ENCODE measurements around the gene GSDMA.

Gene GSDMA

DNA sequence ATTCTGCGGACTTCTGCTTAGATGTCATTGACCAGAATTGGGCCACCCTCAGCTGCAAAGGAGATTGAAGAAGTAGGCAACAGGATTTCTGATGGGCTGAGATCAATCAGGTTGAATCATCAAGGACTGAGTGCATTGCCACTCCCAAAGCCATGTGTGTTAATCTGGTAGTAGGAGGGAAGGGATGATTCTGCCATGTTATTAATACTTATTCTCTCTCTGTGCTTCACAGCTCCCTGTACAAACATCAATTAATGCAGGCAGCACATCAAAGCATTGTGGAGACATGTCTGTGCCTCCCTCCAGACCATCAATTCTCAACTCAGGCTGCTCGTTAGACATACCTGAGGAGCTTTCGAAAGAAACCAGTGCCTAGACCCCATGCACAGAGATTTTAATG lies 23.7 kb upstream of the GSDMA start:
- no peak overlapping the region for H3K4me3 ChIP-seq (ENCODE audit: low read depth, low read length)
- H3K27ac ChIP-seq (ENCODE audit: extremely low read depth, low read depth, low read length), result no peak overlapping the region
- peaks cover 5% of the 10 kb centered on the region; the same call in 1 of the 2 replicates for H3K4me1 ChIP-seq (ENCODE audit: control insufficient read depth, insufficient read depth, low read length)
- TF ChIP-seq MYNN (tag by site-specific recombination; IDR thresholded peaks at IDR 0.05; ENCODE audit: borderline replicate concordance), result no peak
- TF ChIP-seq ZNF335 (tag by site-specific recombination; conservative IDR thresholded peaks at IDR 0.05), result peak; percentile 17; the same call in 1 of the 2 replicates
- ChIA-PET POLR2A (interaction anchor here (0.5 to 1.2 kb wide), 3 partner anchors 10 to 209 kb away, joined by 3 to 4 read pairs (median 3); no protein-coding TSS in a partner anchor), CTCF (interaction anchor here (0.6 to 3.8 kb wide), 15 partner anchors 9 to 266 kb away, joined by 3 to 35 read pairs (median 5); partner anchors contain the start of genes MIEN1 and PSMD3)
- H3K36me3 ChIP-seq (ENCODE audit: control insufficient read depth in 2 of 2, insufficient read depth in 1 of 2, low read length in 2 of 2), result no peaks in the 10 kb centered on the region
- H3K9me3 ChIP-seq (ENCODE audit: control insufficient read depth, insufficient read depth, low read depth, low read length), result no peaks in the 10 kb centered on the region

DNA sequence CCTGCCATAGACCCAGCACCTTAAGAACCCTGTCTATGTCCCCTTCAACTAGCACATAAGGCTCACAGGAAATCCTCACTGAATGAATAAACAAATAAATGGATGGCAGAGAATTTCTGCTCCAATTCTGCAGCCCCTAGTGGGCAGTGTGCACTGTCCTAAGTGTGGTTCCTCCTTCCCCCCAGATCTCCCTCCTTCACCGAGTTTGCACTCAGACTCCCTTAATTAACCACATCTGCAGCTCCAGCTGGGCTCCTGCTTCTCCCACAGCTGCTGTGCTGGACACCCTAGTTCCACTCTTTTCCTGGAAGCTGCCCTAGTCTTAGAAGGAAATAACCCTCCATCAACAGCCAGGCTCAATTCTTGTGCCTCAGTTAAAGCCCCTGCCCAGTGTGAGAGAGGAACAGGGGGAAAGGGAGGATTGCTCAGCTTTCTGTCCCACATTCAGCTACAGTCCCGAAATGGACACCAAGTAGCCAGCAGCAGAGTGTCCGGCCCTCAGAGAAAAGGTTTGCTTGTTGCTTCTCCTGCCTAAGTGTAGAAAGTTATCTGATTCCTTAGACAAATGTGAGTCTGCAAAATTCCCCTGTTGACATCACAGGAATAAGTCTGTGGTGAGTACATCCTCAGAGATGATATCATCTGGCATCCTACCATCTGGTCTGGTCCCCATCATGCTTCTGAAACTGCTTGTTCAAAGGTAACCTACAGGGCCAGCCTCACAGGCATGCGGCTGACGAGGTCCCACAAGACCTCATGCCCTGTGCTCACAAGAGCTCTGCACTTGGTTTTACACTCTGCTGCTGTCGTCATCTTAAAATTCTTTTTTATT lies 23.0 kb upstream of the GSDMA start:
- Histone ChIP-seq H3K4me1 (ENCODE audit: control insufficient read depth, insufficient read depth, low read length) (peaks cover 5% of the 10 kb centered on the region; the same call in 1 of the 2 replicates), H3K9me3 (ENCODE audit: control insufficient read depth, insufficient read depth, low read depth, low read length) (no peaks in the 10 kb centered on the region), H3K4me3 (ENCODE audit: low read depth, low read length) (no peak overlapping the region), H3K27ac (ENCODE audit: extremely low read depth, low read depth, low read length) (no peak overlapping the region), H3K36me3 (ENCODE audit: control insufficient read depth in 2 of 2, insufficient read depth in 1 of 2, low read length in 2 of 2) (no peaks in the 10 kb centered on the region)
- ChIA-PET POLR2A (interaction anchor here (0.5 to 1.2 kb wide), 2 partner anchors 11 to 210 kb away, joined by 3 to 4 read pairs; no protein-coding TSS in a partner anchor), CTCF (interaction anchor here (0.6 to 3.8 kb wide), 18 partner anchors 8 to 318 kb away, joined by 3 to 35 read pairs (median 4); partner anchors contain the start of genes MIEN1 and PSMD3)
- no peak for TF ChIP-seq ZFP3 (tag by site-specific recombination; IDR thresholded peaks at IDR 0.05; ENCODE audit: low read depth)
- 0 out of 2 replicates have a peak, but pooled peaks have one; percentile 26 for TF ChIP-seq OSR2 (tag by site-specific recombination; IDR thresholded peaks at IDR 0.05)
- TF ChIP-seq, protein P1, sequence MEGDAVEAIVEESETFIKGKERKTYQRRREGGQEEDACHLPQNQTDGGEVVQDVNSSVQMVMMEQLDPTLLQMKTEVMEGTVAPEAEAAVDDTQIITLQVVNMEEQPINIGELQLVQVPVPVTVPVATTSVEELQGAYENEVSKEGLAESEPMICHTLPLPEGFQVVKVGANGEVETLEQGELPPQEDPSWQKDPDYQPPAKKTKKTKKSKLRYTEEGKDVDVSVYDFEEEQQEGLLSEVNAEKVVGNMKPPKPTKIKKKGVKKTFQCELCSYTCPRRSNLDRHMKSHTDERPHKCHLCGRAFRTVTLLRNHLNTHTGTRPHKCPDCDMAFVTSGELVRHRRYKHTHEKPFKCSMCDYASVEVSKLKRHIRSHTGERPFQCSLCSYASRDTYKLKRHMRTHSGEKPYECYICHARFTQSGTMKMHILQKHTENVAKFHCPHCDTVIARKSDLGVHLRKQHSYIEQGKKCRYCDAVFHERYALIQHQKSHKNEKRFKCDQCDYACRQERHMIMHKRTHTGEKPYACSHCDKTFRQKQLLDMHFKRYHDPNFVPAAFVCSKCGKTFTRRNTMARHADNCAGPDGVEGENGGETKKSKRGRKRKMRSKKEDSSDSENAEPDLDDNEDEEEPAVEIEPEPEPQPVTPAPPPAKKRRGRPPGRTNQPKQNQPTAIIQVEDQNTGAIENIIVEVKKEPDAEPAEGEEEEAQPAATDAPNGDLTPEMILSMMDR (tag by site-specific recombination; IDR thresholded peaks at IDR 0.05), result peak; percentile 77
- TF ChIP-seq, protein P2, sequence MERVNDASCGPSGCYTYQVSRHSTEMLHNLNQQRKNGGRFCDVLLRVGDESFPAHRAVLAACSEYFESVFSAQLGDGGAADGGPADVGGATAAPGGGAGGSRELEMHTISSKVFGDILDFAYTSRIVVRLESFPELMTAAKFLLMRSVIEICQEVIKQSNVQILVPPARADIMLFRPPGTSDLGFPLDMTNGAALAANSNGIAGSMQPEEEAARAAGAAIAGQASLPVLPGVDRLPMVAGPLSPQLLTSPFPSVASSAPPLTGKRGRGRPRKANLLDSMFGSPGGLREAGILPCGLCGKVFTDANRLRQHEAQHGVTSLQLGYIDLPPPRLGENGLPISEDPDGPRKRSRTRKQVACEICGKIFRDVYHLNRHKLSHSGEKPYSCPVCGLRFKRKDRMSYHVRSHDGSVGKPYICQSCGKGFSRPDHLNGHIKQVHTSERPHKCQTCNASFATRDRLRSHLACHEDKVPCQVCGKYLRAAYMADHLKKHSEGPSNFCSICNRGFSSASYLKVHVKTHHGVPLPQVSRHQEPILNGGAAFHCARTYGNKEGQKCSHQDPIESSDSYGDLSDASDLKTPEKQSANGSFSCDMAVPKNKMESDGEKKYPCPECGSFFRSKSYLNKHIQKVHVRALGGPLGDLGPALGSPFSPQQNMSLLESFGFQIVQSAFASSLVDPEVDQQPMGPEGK (tag by site-specific recombination; IDR thresholded peaks at IDR 0.05), result no peak
- TF ChIP-seq, protein P3, sequence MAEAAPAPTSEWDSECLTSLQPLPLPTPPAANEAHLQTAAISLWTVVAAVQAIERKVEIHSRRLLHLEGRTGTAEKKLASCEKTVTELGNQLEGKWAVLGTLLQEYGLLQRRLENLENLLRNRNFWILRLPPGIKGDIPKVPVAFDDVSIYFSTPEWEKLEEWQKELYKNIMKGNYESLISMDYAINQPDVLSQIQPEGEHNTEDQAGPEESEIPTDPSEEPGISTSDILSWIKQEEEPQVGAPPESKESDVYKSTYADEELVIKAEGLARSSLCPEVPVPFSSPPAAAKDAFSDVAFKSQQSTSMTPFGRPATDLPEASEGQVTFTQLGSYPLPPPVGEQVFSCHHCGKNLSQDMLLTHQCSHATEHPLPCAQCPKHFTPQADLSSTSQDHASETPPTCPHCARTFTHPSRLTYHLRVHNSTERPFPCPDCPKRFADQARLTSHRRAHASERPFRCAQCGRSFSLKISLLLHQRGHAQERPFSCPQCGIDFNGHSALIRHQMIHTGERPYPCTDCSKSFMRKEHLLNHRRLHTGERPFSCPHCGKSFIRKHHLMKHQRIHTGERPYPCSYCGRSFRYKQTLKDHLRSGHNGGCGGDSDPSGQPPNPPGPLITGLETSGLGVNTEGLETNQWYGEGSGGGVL (tag by site-specific recombination; IDR thresholded peaks at IDR 0.05), result no peak
- no peak for TF ChIP-seq ZFP37 (tag by site-specific recombination; IDR thresholded peaks at IDR 0.05)
- TF ChIP-seq ZNF335 (tag by site-specific recombination; conservative IDR thresholded peaks at IDR 0.05), result 0 out of 2 replicates have a peak, but pooled peaks have one; percentile 30
- TF ChIP-seq, protein P4, sequence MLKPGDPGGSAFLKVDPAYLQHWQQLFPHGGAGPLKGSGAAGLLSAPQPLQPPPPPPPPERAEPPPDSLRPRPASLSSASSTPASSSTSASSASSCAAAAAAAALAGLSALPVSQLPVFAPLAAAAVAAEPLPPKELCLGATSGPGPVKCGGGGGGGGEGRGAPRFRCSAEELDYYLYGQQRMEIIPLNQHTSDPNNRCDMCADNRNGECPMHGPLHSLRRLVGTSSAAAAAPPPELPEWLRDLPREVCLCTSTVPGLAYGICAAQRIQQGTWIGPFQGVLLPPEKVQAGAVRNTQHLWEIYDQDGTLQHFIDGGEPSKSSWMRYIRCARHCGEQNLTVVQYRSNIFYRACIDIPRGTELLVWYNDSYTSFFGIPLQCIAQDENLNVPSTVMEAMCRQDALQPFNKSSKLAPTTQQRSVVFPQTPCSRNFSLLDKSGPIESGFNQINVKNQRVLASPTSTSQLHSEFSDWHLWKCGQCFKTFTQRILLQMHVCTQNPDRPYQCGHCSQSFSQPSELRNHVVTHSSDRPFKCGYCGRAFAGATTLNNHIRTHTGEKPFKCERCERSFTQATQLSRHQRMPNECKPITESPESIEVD (tag by site-specific recombination; IDR thresholded peaks at IDR 0.05), result no peak
- peak; percentile 47; the same call in 1 of the 2 replicates for TF ChIP-seq ZNF366 (tag by site-specific recombination; conservative IDR thresholded peaks at IDR 0.05)
- peak; percentile 70 for TF ChIP-seq SCRT2 (tag by site-specific recombination; IDR thresholded peaks at IDR 0.05)
- no peak for TF ChIP-seq ZSCAN16 (tag by site-specific recombination; IDR thresholded peaks at IDR 0.05)
- TF ChIP-seq HOXC10 (CRISPR knock-in tag; IDR thresholded peaks at IDR 0.05), result no peak
- no peak for TF ChIP-seq TCF7L2 (IDR thresholded peaks at IDR 0.05; ENCODE audit: borderline replicate concordance, low read depth, low read length)
- peak; percentile 91 for TF ChIP-seq ZNF629 (tag by site-specific recombination; IDR thresholded peaks at IDR 0.05)
- TF ChIP-seq ZNF555 (tag by site-specific recombination; conservative IDR thresholded peaks at IDR 0.05), result no peak
- TF ChIP-seq ZNF585B (tag by site-specific recombination; IDR thresholded peaks at IDR 0.05), result no peak
- TF ChIP-seq SP7 (tag by site-specific recombination; IDR thresholded peaks at IDR 0.05), result no peak
- no peak for TF ChIP-seq ZNF169 (tag by site-specific recombination; IDR thresholded peaks at IDR 0.05)
- TF ChIP-seq, protein P5, sequence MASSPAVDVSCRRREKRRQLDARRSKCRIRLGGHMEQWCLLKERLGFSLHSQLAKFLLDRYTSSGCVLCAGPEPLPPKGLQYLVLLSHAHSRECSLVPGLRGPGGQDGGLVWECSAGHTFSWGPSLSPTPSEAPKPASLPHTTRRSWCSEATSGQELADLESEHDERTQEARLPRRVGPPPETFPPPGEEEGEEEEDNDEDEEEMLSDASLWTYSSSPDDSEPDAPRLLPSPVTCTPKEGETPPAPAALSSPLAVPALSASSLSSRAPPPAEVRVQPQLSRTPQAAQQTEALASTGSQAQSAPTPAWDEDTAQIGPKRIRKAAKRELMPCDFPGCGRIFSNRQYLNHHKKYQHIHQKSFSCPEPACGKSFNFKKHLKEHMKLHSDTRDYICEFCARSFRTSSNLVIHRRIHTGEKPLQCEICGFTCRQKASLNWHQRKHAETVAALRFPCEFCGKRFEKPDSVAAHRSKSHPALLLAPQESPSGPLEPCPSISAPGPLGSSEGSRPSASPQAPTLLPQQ (tag by site-specific recombination; IDR thresholded peaks at IDR 0.05), result peak; percentile 28; the same call in 1 of the 2 replicates
- TF ChIP-seq, protein P6, sequence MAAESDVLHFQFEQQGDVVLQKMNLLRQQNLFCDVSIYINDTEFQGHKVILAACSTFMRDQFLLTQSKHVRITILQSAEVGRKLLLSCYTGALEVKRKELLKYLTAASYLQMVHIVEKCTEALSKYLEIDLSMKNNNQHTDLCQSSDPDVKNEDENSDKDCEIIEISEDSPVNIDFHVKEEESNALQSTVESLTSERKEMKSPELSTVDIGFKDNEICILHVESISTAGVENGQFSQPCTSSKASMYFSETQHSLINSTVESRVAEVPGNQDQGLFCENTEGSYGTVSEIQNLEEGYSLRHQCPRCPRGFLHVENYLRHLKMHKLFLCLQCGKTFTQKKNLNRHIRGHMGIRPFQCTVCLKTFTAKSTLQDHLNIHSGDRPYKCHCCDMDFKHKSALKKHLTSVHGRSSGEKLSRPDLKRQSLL (tag by site-specific recombination; IDR thresholded peaks at IDR 0.05), result no peak
- TF ChIP-seq IKZF3 (tag by site-specific recombination; IDR thresholded peaks at IDR 0.05), result no peak
